GM18508 (cell line): ENCODE results near the gene HDAC4.
A peak's percentile ranks its signal among the peaks of the same experiment; 100 is the strongest.

Experiments
- ATAC-seq: cut with Tn5 transposase; IDR thresholded peaks from one replicate; pipeline ENCODE4 v1.9.1; 2021; ENCODE audit warnings: moderate number of reproducible peaks; ENCODE audit not compliant: insufficient read depth, unreplicated experiment

The HDAC4 gene

DNA sequence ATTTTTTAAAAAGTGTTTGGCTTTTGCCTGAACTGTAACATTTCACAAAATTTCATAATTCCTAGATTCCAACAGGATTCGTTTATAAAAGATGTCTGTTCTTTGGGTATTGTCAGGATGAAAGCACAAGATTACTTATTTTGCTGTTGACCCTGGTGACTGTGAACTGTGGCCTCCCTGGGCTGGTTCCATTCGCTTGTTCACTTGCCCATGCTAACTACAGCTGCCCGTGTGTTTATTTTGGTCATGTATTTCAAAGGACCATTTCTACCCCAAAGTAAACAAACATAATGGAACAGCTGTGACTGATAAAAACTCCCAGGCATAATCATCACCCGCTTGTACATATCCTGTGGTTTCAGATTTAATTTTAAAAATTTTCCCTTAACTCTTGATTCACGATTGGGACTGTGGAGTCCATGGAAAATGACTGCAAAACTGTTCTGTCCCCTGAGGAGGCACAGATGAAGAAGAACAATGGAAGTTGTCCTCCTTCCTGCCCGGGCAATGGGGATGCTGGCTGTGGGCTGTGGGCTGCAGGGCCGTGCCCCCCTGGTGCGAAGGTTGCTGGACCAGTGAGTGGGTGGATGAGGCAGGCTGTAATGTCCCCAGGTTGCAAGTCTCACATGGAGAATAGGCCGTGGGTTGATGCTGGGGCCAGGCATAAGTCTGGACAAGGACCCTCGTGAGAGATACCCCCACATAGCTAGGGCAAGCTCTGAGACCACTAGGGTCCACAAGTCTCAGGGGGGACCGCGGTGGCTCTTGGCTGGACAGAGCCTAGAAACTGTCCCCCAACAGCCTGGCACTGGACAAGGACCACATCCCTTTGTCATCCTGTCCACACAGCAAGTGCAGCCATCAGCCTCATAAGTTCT, 28.9 kb upstream of the HDAC4 start:
- no peak for ATAC-seq

DNA sequence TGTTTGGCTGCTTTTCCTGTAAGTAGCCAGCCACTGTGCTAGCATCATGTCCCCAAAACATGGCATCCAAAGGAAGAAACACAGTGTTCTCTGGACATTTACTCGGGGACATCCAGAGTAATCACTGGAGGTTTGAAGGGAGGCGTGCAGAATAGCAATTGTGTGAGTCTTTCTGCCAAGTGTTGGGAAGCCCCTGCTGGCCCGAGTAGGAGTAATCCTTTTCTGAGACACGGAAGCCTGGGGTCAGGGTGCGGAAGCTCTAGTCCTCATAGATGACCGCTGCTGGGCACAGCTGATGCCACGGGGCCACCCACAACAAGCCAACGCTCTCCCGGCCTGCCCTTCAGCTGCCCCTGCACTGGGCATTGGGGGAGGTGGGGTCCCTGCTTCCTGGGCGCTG, 24.8 kb upstream of the HDAC4 start:
- ATAC-seq, result no peak

DNA sequence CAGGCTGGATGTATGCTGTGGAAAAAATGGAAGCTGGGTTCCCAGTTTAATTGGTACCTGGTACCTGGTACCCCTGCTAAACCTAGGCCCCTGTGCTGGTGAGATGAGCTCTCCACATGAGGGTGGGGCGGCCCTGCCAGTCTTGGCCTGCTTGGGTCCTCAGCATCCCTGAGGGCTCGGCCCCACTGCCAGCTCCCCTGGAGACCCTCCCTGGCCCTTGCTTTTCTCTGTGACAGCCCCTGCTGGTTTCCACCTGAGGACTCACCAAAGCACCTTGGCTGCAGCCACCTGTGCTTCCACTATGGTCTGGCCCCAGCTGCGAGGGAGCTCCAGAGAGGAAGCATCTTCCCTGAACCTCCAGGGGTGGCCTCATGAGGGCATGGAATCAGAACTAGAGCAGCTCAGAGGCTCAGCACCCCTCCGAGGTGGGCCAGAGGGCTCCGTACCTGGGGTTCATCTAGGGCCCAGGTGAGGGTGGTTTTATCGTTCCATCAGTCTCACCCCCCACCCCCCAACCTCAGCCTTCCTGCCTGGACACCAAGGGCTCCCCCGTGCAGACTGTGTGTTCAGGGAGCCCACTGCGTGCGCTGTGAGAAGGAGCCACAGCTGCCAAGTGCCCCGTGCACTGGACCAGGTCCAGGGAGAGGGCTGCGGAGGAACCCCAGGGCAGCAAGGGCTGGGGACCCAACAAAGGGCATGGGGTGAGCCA, 23.7 kb upstream of the HDAC4 start:
- no peak for ATAC-seq

DNA sequence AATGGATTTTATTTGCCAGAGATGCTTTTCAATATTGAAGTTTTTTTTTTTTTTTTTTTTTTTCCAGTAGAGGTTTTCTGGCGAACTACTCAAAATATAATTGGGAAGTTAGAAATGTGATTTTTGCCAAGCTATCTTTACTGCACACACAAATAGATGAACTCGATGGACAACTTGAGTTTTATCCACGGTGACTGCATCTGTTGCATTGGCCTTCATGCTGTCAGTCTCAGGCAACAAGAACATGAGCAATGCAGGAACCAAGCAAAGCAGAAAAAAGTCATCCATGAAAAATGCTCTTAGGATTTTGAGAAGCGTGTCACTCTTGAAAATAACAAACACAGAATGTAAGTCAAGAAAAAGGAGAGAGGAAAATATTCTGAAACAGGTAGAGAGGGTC, 22.7 kb upstream of the HDAC4 start:
- ATAC-seq, result no peak

DNA sequence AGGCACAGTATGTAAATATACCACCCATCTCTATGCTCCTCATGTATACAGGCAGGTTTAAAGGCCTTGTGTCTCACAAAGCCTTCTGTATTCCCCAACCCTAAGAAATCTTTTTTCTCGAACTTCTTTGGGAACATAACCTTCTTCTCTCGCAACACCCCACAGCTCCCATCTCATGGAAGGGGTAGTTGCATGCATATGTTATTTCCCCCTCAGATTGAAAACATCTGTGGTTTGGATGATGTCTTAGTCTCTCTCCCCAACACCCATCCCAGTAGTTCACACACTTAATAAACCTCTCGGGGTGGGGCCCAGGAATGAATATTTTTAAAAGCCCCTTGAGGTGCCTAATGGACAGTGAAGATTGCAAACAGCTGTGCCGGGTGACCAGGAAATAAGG, 21.0 kb upstream of the HDAC4 start:
- ATAC-seq, result no peak

DNA sequence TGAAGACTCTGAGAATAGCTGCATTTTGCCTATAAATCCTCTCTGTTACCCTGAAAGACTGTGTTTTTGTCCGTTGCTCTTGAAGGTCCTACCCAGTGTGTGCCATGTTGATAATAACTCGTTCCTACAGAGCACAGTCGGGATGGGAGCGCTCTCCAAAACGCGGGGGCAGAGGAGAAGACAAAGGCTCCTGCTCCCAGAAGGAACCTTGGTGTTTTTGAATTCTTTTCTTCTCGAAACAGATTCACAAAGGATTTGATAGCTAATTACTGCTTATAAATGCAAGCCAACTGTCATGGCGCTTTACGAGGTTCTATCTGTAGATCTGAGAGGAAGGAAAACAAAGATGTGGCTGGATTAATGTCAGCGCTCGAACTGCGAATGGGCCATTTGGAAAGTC, 19.3 kb upstream of the HDAC4 start:
- no peak for ATAC-seq

DNA sequence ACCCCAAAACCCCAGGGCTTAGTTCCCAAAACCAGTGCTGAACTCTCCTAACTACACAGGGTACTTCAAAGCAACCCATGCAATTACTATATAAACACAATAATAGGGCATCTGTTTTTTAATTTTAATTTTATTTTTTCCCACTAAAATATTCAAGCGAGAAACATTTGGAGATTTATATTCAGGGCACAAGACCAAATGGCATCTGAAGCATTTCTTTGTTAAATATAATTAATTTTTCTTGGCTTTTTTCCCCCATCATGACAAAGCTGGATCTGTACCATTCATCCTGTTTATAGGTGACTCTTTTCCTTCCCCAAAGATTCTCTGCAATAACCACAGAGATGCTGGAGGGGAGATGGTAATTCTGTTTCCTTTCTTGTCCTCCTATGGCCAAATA, 18.1 kb upstream of the HDAC4 start:
- no peak for ATAC-seq

DNA sequence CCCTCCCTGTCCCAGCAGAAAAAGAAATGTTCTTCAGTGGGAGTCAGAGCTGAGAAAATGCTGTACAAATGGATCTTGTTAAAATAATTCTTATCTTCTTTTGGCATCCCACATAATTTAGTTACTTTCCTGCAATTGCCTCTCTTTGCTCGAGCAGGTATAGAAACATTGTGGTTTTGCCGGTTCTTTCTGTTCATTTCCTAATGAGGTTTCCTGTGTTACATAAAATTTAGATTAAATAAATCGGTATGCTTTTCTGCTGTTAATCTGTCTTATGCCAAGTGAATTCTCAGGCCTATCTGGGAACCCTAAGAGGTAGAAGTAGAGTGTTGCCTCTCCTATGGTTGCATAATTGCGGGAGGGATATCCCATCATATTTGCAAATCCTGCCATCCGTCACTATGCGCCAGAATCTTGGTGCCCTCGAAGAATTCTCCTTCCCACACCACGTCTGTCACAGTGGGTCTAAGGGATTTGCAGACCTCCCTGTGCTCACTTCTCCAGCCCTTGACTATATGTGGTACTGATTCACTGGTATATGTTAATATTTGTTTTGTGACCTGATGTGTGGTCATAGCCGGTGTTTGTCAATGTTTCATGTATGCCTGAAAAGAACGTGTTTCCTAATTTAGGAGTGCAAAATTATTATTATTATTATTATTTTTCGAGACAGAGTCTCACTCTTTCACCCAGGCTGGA, 12.2 kb upstream of the HDAC4 start:
- no peak for ATAC-seq

DNA sequence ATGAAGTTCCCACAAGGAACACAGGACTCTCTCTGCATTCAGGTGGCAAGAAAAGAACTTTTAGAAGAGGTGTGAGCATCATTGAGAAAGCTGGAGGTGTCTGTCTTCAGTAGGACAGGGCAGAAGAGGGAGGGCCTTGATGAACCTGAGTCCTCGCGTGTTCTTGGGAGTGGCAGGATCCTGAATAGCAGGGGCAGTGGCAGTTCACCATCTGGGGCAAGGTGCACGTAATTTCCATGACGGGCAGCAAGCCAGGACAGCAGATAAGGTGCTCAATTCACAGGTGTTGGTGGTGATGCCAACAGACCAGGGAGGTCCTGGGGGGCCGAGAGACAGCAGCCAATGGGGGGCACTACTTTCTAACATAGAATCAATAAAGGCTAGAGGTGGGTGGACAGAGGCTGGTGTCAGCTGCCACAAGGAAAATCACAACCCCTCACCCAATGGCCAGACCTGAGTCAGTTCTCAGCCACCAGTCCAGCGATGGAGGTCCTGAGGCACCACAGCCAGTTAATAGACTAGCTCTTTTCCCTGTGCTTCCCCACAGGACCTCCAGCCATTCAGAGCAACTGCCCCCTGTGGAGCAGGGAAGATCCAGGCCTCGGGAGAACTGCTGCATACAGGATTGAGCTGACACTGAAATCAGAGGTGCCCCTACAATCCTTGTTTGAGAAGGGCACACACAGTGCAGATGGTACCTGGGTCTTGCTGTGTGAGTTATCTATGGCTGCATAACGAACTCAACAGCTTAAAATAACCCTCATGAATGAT, 10.9 kb upstream of the HDAC4 start:
- ATAC-seq, result no peak

DNA sequence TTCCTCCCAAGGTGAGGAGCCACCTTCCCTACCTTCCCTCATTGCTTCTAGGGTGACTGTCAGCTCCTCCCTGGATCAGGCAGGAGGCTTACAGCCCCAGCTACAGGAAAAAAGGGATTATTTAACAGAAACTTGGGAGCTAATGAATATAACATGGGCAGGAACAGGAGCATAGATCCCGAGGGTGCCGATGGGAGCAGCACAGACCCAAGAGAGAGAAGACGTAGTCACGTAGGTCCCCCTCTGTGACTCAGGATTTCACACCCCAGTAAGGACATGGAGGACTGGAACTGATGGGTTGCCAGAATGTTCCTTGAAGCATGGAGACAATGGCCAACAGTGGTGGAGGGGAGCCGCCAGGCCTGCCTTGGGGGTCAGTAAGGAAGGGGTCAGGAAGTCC, 10.3 kb upstream of the HDAC4 start:
- ATAC-seq, result no peak

DNA sequence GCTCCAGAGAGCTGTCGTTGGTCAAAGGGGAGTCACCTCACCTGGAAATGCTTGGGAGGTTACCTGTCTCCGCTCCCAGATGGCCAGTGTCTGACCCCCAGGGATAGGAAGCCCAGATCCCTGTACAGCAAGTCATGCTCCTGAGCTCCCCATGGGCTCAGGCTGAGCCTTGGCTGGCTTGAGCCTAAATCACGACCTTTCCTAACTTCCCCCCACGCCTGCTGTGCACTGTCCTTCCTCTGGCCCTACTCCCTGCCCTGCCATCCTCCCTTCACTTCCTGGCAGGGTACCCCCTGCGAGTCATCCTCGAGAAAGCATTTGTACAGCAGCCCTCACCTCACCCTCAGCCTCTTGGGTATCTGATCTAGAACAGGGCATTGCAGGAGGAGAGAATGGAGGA, 9.2 kb upstream of the HDAC4 start:
- no peak for ATAC-seq

DNA sequence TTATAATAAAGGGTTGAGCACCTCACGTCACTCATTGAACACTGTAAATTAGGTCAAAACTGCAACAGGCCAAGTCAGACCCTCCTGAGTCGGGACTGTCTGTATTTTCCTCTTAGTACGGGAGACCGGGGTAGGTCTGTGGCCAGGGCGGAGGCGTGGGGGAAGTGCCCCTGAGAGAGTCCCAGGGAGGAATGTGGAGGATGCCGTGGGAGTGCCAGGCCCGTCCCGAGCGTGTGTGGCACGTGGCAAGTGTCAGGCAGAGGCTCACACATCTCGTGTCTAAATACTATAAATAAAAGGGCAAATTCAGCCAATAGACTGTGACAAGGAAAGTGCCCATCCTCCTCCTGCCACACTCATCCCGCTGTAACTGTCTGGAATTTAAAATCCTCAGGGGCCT, 6.3 kb upstream of the HDAC4 start:
- ATAC-seq, result no peak

DNA sequence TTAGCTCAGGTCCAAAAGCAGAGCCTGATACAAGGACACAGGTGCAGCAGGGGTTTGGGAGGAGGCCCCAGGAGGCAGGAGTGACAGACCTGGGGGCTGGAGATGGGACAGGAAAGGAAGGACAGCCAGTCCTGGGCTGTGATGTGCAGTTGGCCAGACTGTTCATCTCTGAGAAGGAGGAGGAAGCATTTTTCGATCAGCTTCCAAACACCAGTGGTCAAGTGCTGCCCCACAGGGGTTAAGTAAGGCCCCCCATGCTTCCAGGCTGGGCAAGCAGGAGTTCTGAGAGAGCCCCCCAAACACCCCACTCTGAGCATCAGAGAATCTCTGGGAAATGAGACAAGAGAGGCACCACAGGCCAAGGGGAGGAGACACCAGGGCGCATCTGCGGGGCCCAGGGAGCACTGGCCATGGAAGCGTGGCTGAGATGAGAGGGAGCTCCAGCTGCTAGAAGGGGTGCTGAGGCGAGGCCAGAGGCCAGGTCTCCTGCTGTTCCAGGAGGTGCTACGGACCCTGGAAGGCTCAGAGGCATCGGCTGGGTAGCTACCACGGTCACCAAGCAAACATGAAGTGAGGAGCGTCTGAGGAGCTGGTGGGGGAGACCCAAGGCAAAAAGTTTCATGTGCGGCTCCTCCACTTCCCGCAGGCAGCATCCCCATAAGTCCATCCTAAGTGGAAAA, 5.6 kb upstream of the HDAC4 start:
- ATAC-seq, result no peak

DNA sequence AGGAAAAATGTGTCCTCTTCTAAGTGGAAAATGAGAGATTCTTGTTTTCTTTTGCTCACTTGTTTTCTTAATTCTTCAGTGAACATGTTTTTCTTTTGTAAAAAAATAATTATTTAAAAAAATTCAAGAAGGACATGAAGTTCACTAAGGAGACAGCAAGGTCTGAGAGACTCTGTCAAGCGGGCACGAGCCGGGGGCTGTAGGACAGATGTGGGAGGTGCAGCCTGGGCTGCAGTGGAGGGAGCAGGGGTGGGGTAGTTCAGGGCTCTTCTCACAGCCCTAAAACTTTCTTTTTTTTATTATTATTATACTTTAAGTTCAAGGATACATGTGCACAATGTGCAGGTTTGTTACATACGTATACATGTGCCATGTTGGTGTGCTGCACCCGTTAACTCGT, 4.3 kb upstream of the HDAC4 start:
- ATAC-seq, result no peak

DNA sequence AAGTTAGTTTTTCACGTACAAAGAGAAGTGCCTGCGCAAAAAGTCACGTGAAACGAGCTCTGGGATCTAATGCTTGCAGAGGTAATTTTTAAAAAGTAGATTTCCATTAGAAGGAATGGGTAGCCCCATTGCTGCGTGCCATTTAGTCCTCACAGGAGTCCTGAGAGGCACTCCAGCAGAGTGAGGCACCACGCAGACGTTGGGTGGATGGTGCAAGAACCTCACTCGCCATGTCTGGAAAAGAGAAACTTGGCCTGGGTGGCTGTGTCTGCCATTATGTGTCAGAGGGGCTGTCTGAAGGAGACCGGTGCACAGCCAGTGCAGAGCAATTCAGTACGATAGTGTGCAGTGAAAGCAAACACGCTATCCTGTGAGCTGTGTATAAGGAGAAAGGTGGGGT, 1.8 kb upstream of the HDAC4 start:
- ATAC-seq, result no peak

DNA sequence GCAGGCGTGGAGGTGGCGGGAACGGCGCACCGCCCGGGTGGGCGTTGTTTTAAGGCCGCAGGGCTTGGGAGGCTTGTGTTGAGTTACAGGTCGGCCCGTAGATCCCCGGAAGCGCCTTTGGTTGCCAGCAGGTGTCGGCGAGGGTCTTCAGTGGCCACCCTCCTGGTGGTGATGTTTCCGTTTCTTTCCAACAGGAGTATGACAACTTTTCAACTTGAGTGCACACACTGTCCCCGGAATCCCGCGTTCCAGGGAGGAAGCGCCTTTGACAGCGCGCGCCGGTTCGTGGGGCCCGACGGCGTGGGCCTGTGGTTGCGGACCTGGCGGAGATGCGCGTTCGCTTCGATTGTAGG, 1.0 kb upstream of the HDAC4 start:
- peak; percentile 3 for ATAC-seq

DNA sequence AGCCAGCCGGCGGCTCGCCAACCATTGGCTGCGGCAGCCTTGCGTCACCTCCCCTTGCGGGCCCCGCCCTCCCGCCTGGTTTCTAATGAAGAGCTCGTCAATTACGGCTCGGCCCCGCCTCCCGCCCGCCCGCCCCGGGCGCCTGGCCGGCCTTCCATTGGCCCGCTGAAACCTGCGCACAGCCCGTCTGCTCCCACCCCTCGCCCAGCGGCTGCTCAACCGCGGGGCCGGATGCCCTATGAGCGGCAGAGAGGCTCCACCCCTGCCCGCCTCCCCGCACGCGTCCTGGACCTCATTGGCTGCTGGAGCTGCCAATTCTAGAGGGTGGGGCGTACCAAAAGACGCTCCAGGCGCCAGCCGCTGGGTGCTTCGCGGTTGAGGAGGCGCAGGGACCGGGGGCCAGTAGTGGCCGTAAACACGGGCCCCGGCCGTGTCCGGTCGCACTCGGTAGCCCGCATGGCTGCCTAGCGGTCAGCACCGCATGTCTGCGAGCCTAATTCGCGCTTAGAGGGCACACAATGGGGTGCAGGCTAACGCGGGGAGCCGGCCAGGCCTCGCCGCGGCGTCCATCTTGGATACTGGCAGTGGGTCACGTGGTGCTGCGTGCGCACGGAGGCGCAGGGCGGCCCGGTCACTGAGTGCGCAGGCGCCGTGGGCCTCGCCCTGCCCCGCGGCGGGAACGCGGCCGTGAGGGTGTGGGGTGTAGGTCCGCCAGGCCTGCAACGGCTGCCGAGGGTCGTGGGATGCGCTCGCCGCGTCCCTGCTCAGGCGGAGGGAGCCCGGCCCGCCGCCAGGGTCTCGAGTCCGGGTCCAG, 454 bp upstream of the HDAC4 start:
- ATAC-seq, result peak; percentile 82

DNA sequence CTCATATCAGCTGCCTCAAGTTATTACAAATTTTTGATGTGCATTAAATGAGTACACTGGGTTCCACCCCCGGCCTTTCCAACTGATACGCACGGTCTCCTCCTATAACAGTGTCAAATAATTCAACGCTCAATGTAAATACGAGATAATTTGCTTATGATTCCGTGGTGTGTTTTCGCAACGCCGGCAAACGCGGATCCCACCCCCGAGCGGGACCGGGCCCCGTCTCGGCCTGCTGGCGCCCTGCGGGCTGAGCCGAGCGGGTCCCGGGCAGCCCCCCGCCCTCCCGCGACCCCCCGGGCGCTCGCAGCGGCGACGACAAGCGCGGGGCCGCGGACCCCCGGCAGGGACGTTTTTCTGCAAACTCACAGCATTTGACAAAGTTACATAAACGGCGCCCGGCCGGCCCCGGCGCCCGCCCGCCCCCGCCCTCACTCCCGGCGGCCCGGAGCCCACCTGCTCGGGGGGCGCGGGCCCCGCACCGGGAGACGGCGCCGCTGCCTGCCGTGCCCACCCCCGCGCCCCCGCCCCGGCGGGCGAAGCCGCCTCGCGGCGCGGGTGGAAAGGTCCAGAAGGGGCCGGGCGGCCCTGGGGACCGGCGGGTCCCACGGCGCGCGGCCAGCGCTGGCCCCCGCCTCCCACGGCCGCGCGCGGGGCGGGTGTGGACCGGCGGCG, 762 bp downstream of the HDAC4 start:
- ATAC-seq, result no peak

DNA sequence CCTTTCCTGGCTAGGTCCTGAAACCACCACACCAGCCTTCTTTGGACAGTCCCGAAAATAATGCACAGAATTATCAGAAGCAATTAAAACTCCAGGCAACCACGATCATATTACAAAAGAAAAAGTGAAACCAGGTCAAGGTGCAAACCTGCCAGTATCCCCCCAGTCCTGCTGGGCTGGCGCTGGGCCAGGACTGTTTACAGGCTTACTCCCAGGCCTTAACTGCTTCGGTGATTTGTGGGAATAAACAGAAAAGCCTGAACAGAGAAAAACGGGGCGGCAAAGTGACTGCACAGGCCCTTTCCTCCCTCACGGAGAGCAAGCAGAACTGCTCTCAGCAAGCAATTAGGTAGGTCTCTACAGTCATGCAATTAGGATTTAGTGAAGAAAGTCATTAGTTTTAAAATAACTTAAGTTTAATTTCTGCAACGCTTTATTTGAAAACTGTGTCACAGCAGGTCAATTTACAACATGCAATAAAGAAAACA, 1.3 kb downstream of the HDAC4 start:
- ATAC-seq, result no peak
